MM.1S (cell line): Measurements from ENCODE around the gene CIB1.

Experiments
- EZH2 ChIP-seq: fragments of 300-600 bp; sonication (generic); optimal IDR thresholded peaks from 2 replicates; pipeline ENCODE3; 2017; ENCODE audit warnings: low read depth, mild to moderate bottlenecking, antibody characterized with exemption, low read length, mixed read lengths
- TF ChIP-seq, protein P1 (sequence below): fragments of 300-600 bp; sonication (generic); IDR thresholded peaks from 2 replicates; pipeline ENCODE4 v1.5.1; 2016; ENCODE audit warnings: antibody characterized with exemption, low read length, mixed read lengths

DNA sequence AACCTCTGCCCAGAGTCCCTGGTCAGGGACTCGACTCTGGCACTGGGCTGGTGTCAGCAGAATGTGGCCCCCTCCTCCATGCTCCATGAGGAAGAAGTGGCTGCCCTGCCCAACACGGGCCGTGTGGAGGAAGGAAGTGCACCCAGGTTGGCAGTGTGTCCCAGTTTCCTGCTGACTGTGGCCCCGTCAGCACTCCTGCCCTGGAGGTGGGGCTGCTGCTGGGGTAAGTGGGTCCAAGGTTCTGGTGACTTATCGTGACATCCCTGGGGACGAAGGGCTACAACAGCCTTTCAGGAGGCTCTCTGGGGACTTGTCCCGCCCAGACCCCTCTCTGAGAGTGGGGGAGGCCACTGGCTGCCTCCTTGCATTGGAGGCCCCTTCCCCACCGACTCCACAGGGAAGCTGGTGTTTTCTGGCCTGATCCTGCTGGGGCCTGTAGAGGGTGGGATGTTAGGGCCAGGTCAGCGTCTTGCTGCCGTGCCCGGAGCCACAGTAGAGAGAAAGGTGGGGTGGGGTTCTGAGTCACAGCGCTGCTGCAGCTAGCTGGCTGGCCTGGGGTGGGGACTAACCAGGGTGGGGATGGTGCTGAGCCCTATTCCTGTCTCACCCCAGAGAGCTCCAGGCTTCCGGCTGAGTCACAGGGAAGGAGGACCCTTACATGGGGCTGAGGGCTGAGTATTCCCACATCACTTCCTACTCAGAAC, 22.1 kb downstream of the CIB1 start:
- TF ChIP-seq, protein P1, sequence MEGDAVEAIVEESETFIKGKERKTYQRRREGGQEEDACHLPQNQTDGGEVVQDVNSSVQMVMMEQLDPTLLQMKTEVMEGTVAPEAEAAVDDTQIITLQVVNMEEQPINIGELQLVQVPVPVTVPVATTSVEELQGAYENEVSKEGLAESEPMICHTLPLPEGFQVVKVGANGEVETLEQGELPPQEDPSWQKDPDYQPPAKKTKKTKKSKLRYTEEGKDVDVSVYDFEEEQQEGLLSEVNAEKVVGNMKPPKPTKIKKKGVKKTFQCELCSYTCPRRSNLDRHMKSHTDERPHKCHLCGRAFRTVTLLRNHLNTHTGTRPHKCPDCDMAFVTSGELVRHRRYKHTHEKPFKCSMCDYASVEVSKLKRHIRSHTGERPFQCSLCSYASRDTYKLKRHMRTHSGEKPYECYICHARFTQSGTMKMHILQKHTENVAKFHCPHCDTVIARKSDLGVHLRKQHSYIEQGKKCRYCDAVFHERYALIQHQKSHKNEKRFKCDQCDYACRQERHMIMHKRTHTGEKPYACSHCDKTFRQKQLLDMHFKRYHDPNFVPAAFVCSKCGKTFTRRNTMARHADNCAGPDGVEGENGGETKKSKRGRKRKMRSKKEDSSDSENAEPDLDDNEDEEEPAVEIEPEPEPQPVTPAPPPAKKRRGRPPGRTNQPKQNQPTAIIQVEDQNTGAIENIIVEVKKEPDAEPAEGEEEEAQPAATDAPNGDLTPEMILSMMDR = no peak
- TF ChIP-seq EZH2 = no peak
